Measurements from ENCODE around the gene CGA. TPM values are rescaled to one million over a fixed set of nuclear protein-coding genes. Genes with fewer than 3 reads are reported as not detected.
"Not testable (repeated sequence)": the region's sequence is repeated elsewhere in the genome, so short reads cannot be mapped to it uniquely, and the experiment has no call there.

The CGA gene
- not detected for total RNA-seq
- not detected for polyA plus RNA-seq
- long read RNA-seq, donor 1 = 0 reads
- long read RNA-seq, donor 2 = 0 reads

DNA sequence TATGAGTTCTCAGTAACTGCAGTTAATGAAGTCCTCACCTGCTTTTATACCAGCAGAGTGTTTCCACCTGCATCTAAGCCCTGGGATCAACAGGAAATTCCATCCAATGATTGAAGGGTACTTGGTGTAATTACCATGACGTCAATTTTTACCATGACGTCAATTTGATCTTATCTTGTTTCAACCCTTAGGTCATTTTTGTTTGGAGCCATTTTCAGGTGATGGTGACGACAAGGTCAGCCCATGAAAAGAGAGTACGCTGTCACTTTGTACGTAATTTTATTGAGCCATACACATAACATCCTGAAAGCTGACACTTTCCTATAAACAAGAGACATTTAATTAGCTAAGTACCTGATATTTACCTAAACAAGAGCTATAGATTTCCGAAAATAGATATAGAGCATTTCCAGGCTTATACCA is at the start of gene CGA:
TSS of gene CGA (minus strand) at position 20 of the 423 bp plus-strand sequence. CDS start 6,906 bp downstream, outside the sequence.
- no peaks in the 10 kb centered on the region for H3K27me3 ChIP-seq (ENCODE audit: control insufficient read depth in 1 of 2, insufficient read depth in 2 of 2, low read length in 1 of 2)
- no peak for DNase-seq
- no peak for ATAC-seq (ENCODE audit: low FRiP score)
- intact Hi-C loops (cut with DNase I) = no loop called here
- no peaks in the 10 kb centered on the region for H3K9me3 ChIP-seq (ENCODE audit: control insufficient read depth, low read length)
- H3K4me3 ChIP-seq (ENCODE audit: low read length in 2 of 2) = no peak within 1 kb of the TSS
- 64 to 67% methylated on average over 6 of the region's 6 CpGs for WGBS, 2 donors
- no peaks in the 10 kb centered on the region for H3K4me1 ChIP-seq (ENCODE audit: control insufficient read depth in 1 of 2, insufficient read depth in 2 of 2, low read length in 2 of 2)
- no peaks in the 10 kb centered on the region for H3K36me3 ChIP-seq (ENCODE audit: control insufficient read depth in 1 of 2, insufficient read depth in 2 of 2, low read length in 1 of 2)
- H3K27ac ChIP-seq (ENCODE audit: low read depth in 1 of 2, low read length in 2 of 2) = no peak within 1 kb of the TSS

- not testable (repeated sequence) for ATAC-seq (ENCODE audit: low FRiP score); H3K36me3 ChIP-seq (ENCODE audit: control insufficient read depth in 1 of 2, insufficient read depth in 2 of 2, low read length in 1 of 2); H3K27ac ChIP-seq (ENCODE audit: low read depth in 1 of 2, low read length in 2 of 2); H3K4me1 ChIP-seq (ENCODE audit: control insufficient read depth in 1 of 2, insufficient read depth in 2 of 2, low read length in 2 of 2); H3K9me3 ChIP-seq (ENCODE audit: control insufficient read depth, low read length); H3K27me3 ChIP-seq (ENCODE audit: control insufficient read depth in 1 of 2, insufficient read depth in 2 of 2, low read length in 1 of 2); DNase-seq; H3K4me3 ChIP-seq (ENCODE audit: low read length in 2 of 2)
- 91% methylated on average over 8 of the region's 8 CpGs for WGBS, 2 donors
- intact Hi-C loops (cut with DNase I) = loop anchor here (1.0 to 5.0 kb wide), 4 partner anchors 15 to 252 kb away; partner anchors contain the start of gene ZNF292 (in 1 of the 2)
Measured at GRCh38 chr6:87139927-87140326, 45.0 kb upstream of the CGA start.

GRCh38 chr6:87139236-87139635 is 44.3 kb upstream of the CGA start:
- 20 to 21% methylated on average over 1 of the region's 1 CpG for WGBS, 2 donors
- no peak for DNase-seq
- ATAC-seq (ENCODE audit: low FRiP score) = peak; percentile 69
- no peaks in the 10 kb centered on the region for H3K9me3 ChIP-seq (ENCODE audit: control insufficient read depth, low read length)
- no peak overlapping the region for H3K4me3 ChIP-seq (ENCODE audit: low read length in 2 of 2)
- no peaks in the 10 kb centered on the region for H3K4me1 ChIP-seq (ENCODE audit: control insufficient read depth in 1 of 2, insufficient read depth in 2 of 2, low read length in 2 of 2)
- H3K36me3 ChIP-seq (ENCODE audit: control insufficient read depth in 1 of 2, insufficient read depth in 2 of 2, low read length in 1 of 2) = no peaks in the 10 kb centered on the region
- no peaks in the 10 kb centered on the region for H3K27me3 ChIP-seq (ENCODE audit: control insufficient read depth in 1 of 2, insufficient read depth in 2 of 2, low read length in 1 of 2)
- intact Hi-C loops (cut with DNase I) = loop anchor here (1.0 to 5.0 kb wide), 4 partner anchors 16 to 253 kb away; partner anchors contain the start of gene ZNF292 (in 1 of the 2)
- no peak overlapping the region for H3K27ac ChIP-seq (ENCODE audit: low read depth in 1 of 2, low read length in 2 of 2)

DNA sequence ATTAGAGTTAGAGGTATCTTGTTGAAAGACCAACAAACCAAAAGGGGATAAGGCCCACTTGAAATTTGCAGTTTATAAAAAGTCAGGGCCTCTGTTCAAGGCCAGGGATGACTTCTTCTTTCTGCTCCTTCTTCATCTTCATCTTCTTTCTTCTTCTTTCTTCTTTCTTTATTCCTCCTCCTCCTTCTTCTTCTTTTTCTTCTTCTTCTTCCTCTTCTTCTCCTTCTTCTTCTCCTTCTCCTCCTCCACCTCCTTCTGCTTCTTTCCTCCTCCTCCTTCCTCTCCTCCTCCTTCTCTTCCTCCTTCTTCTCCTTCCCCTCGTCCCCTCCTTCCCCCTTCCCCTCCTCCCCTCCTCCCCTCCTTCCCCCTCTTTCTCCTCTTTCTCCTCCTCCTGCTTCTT is 42.1 kb upstream of the CGA start:
- Histone ChIP-seq H3K9me3 (ENCODE audit: control insufficient read depth, low read length) (no peaks in the 10 kb centered on the region), H3K4me1 (ENCODE audit: control insufficient read depth in 1 of 2, insufficient read depth in 2 of 2, low read length in 2 of 2) (no peaks in the 10 kb centered on the region), H3K27ac (ENCODE audit: low read depth in 1 of 2, low read length in 2 of 2) (no peak overlapping the region), H3K27me3 (ENCODE audit: control insufficient read depth in 1 of 2, insufficient read depth in 2 of 2, low read length in 1 of 2) (no peaks in the 10 kb centered on the region), H3K4me3 (ENCODE audit: low read length in 2 of 2) (no peak overlapping the region), H3K36me3 (ENCODE audit: control insufficient read depth in 1 of 2, insufficient read depth in 2 of 2, low read length in 1 of 2) (no peaks in the 10 kb centered on the region)
- WGBS, 2 donors = 32 to 55% methylated on average over 1 of the region's 1 CpG
- no peak for ATAC-seq (ENCODE audit: low FRiP score)
- intact Hi-C loops (cut with DNase I) = loop anchor here (5.0 kb wide), 2 partner anchors 100 to 255 kb away; no protein-coding TSS in a partner anchor
- DNase-seq = no peak

DNA sequence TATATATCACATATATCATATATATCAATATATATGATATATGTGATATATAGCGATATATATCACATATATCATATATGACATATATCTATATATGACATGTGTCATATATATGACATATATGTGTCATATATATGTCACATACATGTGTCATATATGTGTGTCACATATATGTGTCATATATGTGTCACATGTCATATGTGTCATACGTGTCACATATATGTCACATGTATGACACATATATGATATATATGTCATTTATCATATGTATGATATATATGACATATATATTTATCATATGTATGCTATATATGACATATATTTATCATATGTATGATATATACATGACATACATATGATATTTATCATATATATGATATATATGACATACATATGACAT is 32.8 kb upstream of the CGA start:
- no peak for DNase-seq
- Histone ChIP-seq H3K9me3 (ENCODE audit: control insufficient read depth, low read length) (no peaks in the 10 kb centered on the region), H3K27me3 (ENCODE audit: control insufficient read depth in 1 of 2, insufficient read depth in 2 of 2, low read length in 1 of 2) (no peaks in the 10 kb centered on the region), H3K4me1 (ENCODE audit: control insufficient read depth in 1 of 2, insufficient read depth in 2 of 2, low read length in 2 of 2) (no peaks in the 10 kb centered on the region), H3K4me3 (ENCODE audit: low read length in 2 of 2) (no peak overlapping the region), H3K36me3 (ENCODE audit: control insufficient read depth in 1 of 2, insufficient read depth in 2 of 2, low read length in 1 of 2) (no peaks in the 10 kb centered on the region), H3K27ac (ENCODE audit: low read depth in 1 of 2, low read length in 2 of 2) (no peak overlapping the region)
- ATAC-seq (ENCODE audit: low FRiP score) = no peak
- intact Hi-C loops (cut with DNase I) = no loop called here
- 87% methylated on average over 2 of the region's 2 CpGs for WGBS, 2 donors

GRCh38 chr6:87126501-87126900 is 31.6 kb upstream of the CGA start:
- intact Hi-C loops (cut with DNase I) = no loop called here
- H3K9me3 ChIP-seq (ENCODE audit: control insufficient read depth, low read length) = peaks cover 1% of the 10 kb centered on the region
- H3K4me1 ChIP-seq (ENCODE audit: control insufficient read depth in 1 of 2, insufficient read depth in 2 of 2, low read length in 2 of 2) = no peaks in the 10 kb centered on the region
- WGBS, 2 donors = 31 to 53% methylated on average over 1 of the region's 1 CpG
- H3K27ac ChIP-seq (ENCODE audit: low read depth in 1 of 2, low read length in 2 of 2) = no peak overlapping the region
- H3K4me3 ChIP-seq (ENCODE audit: low read length in 2 of 2) = no peak overlapping the region
- ATAC-seq (ENCODE audit: low FRiP score) = no peak
- no peaks in the 10 kb centered on the region for H3K36me3 ChIP-seq (ENCODE audit: control insufficient read depth in 1 of 2, insufficient read depth in 2 of 2, low read length in 1 of 2)
- H3K27me3 ChIP-seq (ENCODE audit: control insufficient read depth in 1 of 2, insufficient read depth in 2 of 2, low read length in 1 of 2) = no peaks in the 10 kb centered on the region
- DNase-seq = no peak

- ATAC-seq (ENCODE audit: low FRiP score) = no peak
- 93 to 94% methylated on average over 5 of the region's 5 CpGs for WGBS, 2 donors
- no peak overlapping the region for H3K4me3 ChIP-seq (ENCODE audit: low read length in 2 of 2)
Measured at GRCh38 chr6:87124074-87124473, 29.2 kb upstream of the CGA start.

DNA sequence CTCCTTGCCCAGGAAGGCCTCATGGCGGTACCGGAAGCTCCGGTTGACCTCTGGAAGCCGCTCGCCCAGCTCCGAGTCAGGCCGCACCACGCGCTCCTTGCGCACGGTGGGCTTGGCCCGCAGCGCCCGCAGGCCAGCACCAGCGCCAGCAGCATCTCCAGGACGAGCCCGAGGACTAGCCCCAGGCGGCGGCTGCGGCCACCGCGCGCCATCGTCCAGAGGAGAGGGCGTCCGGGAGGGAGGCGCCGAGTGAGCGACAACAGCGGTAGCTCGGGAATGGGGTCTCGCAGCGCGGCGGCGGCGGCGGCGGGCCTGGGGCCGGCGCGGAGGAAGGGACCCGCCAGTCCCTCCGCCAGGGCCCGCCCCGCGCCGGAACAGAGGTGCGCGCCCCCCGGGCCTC is 27.6 kb upstream of the CGA start:
- no peaks in the 10 kb centered on the region for H3K27me3 ChIP-seq (ENCODE audit: control insufficient read depth in 1 of 2, insufficient read depth in 2 of 2, low read length in 1 of 2)
- H3K27ac ChIP-seq (ENCODE audit: low read depth in 1 of 2, low read length in 2 of 2) = no peak overlapping the region
- ATAC-seq (ENCODE audit: low FRiP score) = no peak
- 32 to 38% methylated on average over 47 to 51 of the region's 51 CpGs for WGBS, 2 donors
- intact Hi-C loops (cut with DNase I) = no loop called here
- H3K4me1 ChIP-seq (ENCODE audit: control insufficient read depth in 1 of 2, insufficient read depth in 2 of 2, low read length in 2 of 2) = no peaks in the 10 kb centered on the region
- no peak overlapping the region for H3K4me3 ChIP-seq (ENCODE audit: low read length in 2 of 2)
- no peak for DNase-seq
- H3K36me3 ChIP-seq (ENCODE audit: control insufficient read depth in 1 of 2, insufficient read depth in 2 of 2, low read length in 1 of 2) = no peaks in the 10 kb centered on the region
- H3K9me3 ChIP-seq (ENCODE audit: control insufficient read depth, low read length) = peaks cover 1% of the 10 kb centered on the region

More at GRCh38 chr6:87124074-87124473, 29.2 kb upstream of the CGA start:
- intact Hi-C loops (cut with DNase I) = no loop called here
- peaks cover 1% of the 10 kb centered on the region for H3K9me3 ChIP-seq (ENCODE audit: control insufficient read depth, low read length)
- H3K27ac ChIP-seq (ENCODE audit: low read depth in 1 of 2, low read length in 2 of 2) = no peak overlapping the region
- H3K4me1 ChIP-seq (ENCODE audit: control insufficient read depth in 1 of 2, insufficient read depth in 2 of 2, low read length in 2 of 2) = no peaks in the 10 kb centered on the region
- no peak for DNase-seq
- no peaks in the 10 kb centered on the region for H3K36me3 ChIP-seq (ENCODE audit: control insufficient read depth in 1 of 2, insufficient read depth in 2 of 2, low read length in 1 of 2)
- H3K27me3 ChIP-seq (ENCODE audit: control insufficient read depth in 1 of 2, insufficient read depth in 2 of 2, low read length in 1 of 2) = no peaks in the 10 kb centered on the region

DNA sequence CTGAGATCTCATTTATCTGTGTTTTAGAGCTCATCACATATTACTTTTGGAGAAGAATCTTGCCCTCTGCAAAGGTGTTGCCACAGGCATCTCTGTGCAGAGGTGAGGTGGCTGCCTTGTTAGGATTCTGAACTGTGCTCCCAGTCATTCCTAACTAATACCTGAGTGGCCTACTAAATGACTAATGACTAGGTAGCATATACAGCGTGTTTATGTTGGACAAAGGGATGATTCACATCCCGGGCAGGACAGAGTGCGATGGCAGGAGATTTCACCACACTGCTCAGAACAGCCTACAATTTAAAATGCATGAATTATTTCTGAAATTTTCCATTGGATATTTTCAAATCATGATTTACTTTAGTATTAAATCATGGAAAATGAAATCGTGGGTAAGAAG is 23.1 kb upstream of the CGA start:
- 72 to 79% methylated on average over 4 of the region's 4 CpGs for WGBS, 2 donors
- H3K27me3 ChIP-seq (ENCODE audit: control insufficient read depth in 1 of 2, insufficient read depth in 2 of 2, low read length in 1 of 2) = no peaks in the 10 kb centered on the region
- ATAC-seq (ENCODE audit: low FRiP score) = no peak
- H3K9me3 ChIP-seq (ENCODE audit: control insufficient read depth, low read length) = peaks cover 1% of the 10 kb centered on the region
- no peak overlapping the region for H3K27ac ChIP-seq (ENCODE audit: low read depth in 1 of 2, low read length in 2 of 2)
- no peaks in the 10 kb centered on the region for H3K36me3 ChIP-seq (ENCODE audit: control insufficient read depth in 1 of 2, insufficient read depth in 2 of 2, low read length in 1 of 2)
- no peak for DNase-seq
- no peaks in the 10 kb centered on the region for H3K4me1 ChIP-seq (ENCODE audit: control insufficient read depth in 1 of 2, insufficient read depth in 2 of 2, low read length in 2 of 2)
- intact Hi-C loops (cut with DNase I) = no loop called here
- H3K4me3 ChIP-seq (ENCODE audit: low read length in 2 of 2) = no peak overlapping the region

Data from aorta (tissue), 5 donors.